Measurements from ENCODE around the gene PTCH2.

- TF ChIP-seq CTCF (conservative IDR thresholded peaks at IDR 0.05): no peak
- no peak for TF ChIP-seq EZH2 (IDR thresholded peaks at IDR 0.05; ENCODE audit: low read depth)
Observed at GRCh38 chr1:44842486-44842861, 579 bp downstream of the PTCH2 start.
